Ecto neural progenitor cell (in vitro differentiated cells): Measurements from ENCODE around the gene HLX.

ENCODE experiments used
- DNase-seq: peaks from one replicate; pipeline ENCODE4 v3.0.0-alpha.2; 2018; ENCODE audit warnings: low spot score

The HLX gene

DNA sequence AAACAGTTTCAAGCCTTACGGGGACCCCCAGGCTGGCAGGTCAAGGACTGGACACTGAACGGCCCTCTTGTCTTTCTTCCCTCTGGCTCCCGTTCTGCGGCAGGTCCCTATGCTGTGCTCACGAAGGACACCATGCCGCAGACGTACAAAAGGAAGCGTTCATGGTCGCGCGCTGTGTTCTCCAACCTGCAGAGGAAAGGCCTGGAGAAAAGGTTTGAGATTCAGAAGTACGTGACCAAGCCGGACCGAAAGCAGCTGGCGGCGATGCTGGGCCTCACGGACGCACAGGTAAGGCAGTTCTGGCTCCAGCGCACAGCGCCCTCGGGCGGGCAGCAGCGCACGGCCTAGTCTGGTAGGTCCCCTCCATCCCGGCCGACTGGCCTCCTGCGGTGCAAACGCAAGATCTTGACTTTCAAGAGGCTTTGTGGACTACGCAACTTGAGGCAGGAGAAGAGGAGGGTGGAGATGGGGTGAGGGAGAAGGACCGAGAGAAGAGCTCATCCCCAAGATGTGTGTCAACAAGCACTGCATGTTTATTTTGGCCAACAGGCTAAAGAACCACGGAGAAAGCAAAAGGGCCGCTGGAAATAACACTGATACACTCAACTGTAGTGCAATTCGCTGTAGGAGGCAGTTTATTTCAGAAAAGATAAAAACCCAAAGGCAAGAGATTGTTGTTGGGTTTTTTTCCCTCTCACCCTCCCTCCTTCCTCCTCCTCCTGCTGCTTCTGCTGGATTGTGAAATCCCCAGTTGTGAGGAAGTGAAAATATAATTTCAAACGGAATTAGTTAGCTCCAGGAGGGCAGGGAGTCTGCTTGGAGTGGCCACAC lies 3.0 kb downstream of the HLX start:
- DNase-seq = peak; percentile 75

DNA sequence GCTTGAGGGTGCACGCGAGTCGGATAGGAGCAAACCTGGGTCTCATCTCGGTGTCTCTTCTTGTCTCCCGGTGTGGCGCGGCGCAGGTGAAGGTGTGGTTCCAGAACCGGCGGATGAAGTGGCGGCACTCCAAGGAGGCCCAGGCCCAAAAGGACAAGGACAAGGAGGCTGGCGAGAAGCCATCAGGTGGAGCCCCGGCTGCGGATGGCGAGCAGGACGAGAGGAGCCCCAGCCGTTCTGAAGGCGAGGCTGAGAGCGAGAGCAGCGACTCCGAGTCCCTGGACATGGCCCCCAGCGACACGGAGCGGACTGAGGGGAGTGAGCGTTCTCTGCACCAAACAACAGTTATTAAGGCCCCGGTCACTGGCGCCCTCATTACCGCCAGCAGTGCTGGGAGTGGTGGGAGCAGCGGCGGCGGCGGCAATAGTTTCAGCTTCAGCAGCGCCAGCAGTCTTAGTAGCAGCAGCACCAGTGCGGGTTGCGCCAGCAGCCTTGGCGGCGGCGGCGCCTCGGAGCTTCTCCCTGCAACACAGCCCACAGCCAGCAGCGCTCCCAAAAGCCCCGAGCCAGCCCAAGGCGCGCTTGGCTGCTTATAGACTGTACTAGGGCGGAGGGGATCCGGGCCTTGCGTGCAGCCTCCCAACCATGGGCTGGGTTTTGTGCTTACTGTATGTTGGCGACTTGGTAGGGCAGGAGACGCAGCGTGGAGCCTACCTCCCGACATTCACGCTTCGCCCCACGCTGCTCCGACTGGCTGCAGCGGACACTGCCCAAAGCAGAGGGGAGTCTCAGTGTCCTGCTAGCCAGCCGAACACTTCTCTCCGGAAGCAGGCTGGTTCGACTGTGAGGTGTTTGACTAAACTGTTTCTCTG lies 5.1 kb downstream of the HLX start:
- DNase-seq = peak; percentile 82

DNA sequence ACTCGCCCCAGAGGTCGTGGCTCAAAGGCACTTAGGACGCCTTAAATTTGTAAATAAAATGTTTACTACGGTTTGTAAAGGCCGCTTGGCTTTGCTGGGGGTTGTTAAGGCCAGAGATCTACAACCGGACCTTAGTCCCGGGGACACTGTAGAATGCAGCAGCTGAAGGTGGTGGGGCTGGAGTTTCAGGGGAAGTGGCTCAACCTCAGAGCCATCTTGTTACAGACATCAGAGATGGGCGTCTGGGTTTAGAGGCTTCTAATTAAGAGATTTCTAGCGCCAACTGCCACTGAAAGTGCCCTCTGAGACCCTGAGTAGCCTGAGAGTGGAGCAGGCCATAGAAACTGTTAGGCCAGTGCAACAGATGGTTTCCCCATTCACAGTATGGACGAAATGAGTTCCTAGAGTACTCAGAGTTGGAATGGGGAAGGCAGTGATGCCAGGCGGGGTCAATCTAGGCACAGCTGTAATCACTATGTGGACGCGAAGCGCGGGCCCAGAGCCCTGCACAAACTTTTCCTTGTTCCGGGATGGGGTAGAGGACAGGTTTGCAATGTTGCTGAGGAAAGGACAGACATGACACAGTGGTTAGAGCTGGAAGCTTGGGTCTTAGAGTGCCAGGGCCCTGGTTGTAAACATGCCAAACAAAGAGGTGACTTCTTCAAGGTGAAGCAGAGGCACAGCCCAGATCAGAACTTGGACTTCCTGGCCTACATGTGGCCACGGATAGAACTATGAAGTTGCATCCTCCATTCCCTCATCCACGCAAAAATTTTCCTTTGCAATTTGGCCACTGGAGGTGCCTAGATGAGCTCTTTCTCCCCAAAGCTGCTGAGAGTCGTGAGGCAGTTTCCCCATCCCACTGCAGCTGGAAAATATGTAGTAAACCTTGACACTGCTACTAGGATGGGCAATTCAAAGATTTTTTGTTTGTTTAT lies 6.0 kb downstream of the HLX start:
- peak; percentile 45 for DNase-seq

DNA sequence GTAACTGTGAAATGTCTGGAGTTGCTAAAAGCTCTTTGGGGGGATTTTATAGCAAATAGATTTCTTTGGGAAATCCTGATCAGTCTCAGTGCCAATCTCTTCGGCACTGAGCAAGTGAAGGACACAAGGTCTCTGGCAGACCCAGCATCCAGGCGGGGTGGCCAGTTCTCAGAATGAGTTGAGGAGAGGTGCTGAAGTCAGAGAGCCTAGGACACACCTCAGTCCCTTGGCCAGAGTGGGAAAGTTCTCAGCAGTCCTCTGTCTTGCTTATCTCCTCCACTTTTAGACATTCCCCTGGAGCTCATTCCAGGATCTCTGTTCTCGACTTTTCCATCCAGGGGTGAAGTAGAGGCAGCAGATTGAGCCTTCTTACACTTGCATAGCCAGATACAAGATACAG lies 6.7 kb downstream of the HLX start:
- peak; percentile 30 for DNase-seq

DNA sequence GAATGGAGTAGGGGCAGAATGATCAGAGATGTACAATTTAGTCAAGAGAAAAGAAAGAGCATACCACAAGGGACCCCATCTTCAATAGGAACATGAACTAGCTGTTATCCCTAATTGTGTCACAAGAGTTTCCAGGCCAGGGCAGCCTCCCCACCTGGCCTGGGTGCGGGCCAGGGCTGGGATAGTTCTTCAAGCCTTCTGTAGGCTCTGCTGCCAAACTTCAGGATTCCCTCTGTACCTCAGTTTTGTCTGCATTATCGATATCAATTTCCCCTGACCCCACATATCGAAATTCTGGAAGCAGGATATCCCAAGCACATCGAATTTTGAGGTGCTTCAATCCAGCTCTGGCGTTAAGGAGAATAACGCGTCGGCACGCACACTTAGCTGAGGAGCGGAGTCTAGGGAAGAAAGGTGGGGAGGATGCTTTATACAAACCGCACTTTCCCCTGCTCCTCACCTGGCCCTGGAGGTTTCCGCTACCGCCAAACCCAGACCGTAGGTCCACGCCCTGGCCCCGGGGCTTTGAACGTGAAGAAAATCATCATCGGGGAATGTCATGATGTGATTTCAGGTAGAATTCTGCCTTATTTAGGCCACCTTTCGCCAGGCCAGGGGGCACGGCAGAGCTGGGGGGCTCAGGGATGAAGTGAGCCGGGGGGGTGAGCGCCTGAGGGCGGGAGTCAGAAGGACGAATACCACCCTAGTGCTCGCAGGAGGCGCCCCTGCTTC lies 7.4 kb downstream of the HLX start:
- DNase-seq = peak; percentile 30

DNA sequence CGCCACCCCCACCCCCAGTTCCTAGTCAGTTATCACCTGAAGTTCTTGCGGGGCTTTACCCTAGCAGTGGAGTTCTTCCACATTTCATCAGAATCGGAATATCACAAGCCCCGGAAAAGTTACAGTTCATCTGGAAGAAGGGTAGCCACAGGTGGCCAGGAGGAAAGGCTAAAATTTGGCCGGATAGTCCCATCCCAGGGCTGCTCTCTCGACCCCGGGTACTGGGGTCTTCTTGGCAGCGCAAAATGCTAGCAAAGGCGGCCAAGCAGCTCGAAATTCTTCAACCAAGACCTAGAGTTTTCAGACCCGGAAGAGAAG lies 7.9 kb downstream of the HLX start:
- DNase-seq = no peak

DNA sequence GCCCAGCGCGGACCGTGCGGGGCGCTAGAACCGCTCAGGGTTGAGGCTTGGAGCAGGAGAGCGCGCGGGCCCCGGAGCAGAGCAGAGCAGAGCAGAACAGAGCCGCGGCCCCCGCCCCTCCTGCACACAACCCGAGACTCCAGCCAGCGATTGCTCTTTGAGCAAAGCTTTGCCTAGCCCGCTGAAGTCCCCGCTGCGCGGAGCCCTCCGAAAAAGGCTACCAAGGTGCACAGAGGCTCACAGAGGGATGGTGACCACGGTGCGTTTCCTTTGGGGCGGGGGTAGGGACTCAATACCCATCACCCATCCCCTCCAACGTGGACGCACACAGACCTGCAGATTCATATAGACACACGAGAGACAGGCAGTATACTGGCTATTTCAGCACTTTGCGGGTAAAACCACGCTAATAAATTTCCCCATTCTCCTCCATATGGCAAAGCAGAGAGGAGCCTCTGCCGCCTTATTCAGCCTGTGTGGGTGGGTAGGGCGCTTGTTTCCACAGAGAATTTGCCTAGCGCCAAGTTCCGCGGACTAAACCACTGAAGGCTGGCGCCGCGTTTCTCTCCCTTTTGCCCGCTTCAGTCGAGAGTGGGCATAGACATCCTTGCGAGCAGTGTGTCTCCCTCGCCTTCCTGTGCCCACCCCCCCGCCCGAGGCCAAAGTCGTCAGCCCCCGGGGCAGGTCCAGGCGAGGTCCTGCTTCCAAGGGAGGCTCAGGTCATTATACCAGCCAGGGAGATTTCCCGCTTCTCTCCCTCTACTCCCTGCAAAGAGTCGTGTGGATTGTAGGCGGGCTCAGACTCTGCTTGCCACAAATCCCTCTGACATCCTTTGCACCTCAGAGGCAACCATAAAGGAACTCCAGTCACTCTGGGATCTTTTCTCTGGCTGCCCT lies 8.5 kb downstream of the HLX start:
- peak; percentile 62 for DNase-seq

DNA sequence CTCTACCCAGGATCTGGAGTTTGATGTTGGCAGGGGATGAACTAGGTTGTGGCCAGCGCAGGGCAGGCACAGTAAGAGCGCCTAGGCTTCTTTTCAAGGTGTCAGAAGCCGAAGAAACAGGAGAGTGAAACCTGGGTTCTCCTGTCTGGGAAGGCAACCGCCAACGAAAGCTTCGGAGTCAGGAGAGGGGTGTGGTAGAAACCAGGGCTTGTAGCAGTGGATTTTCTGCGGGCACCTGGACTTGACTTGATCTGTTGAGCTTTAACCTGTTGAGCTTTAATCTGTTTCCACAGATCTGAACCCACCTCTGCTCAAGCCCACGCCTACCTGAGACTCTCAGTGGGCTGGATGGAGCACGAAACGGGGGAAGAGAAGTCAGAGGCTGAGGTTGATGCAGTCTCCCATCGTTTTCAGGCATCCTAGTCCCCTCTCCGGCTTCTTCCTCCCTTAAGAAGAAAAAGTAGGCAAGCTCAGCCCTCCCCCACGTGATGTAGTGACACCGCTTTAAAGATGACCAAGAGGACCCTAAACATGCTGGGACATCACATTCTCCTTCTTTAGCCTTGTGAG lies 9.3 kb downstream of the HLX start:
- DNase-seq = peak; percentile 49

DNA sequence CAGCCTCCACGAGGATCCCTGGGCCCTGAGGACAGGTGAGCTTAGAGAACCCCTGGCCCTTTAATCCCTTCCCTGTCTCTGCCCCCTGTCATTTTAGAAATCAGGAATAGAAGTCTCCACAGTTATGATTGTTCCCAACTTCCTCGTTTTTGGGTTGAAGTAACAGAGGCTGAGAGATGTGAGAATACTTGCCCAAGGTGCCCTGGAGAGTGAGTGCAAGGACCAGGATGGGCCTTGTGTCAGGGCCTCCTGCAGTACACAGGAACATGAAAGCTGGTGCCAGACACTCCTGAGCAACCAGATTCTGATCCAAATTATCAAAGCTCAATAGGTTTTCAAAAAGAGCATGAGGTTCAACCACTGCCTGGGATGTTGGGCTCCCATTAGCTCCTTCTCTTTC lies 10.1 kb downstream of the HLX start:
- DNase-seq = no peak

DNA sequence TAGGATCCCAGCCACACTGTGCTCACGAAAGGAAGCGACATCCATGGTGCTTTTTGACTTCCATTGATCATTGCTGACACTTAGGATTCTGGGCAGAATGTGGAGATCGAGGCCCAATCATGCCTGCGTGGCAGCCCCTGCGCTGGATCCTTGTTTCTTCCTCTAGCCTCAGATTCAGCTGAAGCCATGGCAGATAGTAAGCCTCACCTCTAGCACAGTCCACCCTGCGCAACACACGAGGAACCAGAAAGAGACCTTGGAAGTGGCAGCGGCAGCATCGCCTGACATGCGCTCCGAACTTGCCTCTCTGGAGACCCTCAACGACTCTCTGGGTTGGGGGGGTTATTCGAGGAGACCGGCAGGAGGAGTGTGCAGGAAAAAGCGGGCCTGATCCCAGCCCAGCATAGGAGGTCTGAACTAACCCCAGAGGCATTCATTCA lies 10.6 kb downstream of the HLX start:
- DNase-seq = no peak

DNA sequence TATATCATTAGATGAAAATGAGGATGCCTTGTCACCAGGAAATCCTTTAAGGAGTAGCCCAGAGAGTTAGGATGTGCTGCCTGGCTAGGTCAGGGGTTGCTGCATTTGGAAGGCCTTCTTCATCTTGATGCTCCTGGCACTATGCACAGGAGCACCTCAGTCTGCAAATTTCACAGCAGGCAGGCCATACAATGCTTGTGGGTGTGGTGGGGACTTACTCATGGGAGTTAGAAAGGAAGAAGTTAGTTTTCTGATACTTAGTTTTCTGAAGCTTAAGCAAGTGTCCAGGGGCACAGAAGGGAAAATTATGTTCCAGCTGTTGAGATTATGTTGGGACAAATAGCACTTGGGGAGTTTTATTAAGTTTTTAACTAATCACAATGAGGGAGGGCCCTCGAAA lies 11.4 kb downstream of the HLX start:
- DNase-seq = no peak

DNA sequence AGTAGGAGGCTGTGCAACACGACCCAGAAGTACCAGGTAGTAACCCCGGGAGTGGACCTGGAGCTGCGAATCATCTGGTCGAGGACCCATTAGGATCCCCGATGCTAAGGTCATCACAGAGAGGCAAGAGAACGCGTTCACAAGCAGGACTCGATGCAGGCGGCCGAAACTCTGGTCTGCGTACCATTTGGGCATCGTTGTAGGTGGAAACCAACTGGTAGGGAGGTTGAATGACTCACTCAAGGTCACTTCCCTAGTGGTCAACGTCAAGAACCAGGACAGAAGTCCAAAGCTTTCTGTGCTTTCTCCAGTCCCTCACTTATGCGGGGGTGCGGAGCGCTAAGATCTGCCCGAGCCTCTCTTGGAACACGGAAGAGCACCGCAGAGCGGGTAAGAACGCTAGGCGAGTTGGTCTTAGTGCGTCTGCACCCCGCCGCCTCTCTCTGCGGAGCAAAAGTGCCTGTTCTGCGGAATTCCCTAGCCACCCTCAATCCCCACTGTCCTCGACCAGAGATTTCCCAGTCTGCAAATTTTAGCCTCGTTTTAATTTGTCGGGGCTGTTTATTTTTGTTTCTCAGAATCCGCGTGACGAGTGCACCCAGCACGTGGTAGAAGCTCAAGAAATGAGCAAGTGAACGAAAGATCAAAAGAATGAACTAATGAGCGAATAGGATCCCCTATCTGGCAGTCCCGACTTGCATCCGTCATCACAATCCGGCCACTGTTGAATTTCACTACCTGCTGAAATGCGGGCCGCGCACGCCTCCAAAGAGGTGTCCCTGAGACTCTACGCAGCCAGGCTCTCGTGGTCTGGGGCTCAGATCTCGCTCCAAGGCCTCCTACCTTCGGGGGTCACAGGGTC lies 12.2 kb downstream of the HLX start:
- DNase-seq = no peak

DNA sequence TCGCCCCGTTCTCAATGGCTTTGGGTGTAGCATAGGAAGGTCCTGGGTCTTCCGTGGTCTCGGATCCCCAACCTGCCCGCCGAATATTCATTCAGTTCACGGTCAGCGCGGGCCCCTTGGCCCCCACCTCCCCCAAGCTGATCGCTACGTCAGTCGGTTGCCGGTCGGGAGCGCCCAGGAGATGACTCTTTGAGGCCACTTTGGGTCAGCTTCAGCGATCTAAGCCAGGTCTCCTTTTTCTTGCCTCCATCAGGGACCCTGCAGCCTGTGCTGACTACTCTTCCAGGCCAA lies 12.8 kb downstream of the HLX start:
- DNase-seq = no peak

DNA sequence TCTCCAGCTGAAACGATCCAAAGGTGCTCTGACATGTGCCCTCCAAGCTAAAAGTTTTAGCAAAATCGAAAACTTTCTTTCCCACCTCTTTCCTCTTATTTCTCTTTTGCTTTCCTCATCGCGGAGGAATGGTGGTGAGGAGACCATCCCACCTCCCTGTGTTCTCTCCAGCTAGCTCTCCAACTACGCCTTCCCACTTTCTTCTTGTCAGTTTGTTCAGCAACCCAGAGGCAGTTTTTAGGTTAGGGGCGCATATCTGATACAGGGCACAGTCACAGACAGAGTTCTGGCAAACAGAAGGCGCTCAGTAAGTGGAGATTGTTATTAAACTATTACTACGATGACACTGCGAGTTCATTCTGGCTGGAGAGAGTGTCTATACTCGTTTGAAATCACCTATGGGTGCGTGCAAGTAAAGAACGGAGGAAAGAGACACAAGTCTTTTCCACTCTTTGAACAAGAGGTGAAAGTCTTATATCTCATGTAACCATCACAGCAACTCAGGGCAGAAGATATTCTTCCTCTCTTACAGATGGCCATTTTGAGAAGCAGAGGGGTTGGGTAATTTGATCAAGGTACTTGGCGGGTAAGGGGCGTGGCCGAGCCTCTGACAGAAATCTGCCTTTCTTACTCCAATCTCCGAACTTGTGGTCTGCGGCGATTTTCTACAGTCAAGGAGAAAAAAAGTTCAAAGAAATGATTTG lies 13.9 kb downstream of the HLX start:
- DNase-seq = no peak

DNA sequence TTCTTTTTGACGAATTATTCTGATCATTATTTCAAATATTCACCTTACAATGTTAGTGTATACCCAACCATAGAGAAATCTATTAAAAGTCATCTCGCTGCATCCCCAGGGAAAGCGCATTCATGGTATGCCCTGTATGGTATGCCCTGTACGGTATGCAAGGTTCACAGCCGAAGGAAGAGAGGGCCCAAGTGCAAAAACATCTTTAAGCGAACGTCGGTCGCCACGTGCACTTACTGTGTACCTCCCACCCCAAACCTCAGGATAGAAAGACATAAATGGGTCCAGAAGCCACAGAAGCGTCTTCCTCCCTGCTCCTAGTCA lies 14.4 kb downstream of the HLX start:
- DNase-seq = no peak

DNA sequence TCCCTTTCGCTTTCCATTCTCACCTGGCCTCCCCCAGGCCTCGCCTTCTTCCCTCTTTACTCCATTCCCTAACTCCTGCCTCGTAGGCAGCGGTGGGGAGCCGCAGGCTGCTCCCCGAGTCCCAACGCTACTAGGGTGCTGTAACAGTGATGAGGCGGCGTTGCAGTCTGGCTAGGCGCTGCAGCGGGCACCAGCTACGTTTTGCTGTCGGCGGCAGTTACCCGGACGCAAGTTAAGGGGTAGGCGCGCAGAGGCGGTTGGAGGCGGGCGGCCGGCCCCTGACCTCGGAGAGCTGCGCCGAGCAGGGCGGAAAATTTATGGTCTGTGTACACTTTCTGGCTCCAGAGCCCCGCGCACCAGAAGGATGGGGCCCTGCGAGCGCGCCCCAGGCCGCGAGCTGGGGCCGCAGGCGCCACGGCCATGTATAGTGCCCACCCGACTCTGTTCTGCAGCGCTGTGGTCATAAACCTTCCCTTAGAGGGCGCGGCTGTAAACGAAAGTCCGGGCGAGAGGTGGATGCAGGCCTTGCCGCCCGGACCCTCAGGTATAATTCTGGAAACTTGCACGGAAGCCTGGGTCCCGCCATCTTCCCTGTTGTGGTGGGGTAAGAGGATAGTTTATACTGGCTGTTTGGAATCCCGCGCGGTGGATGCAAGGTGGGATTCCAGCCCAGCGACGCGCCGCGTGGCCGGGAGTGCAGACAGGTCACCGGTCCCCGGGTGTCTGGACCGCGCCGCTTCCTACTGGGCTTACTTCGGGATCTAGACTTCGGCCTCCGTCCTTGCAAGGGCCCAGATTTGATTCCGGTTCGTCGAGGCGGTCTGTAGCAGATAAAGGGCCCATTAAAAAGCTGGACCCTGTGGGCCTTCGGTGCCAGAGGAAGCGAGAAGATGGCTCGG lies 15.0 kb downstream of the HLX start:
- DNase-seq = no peak

DNA sequence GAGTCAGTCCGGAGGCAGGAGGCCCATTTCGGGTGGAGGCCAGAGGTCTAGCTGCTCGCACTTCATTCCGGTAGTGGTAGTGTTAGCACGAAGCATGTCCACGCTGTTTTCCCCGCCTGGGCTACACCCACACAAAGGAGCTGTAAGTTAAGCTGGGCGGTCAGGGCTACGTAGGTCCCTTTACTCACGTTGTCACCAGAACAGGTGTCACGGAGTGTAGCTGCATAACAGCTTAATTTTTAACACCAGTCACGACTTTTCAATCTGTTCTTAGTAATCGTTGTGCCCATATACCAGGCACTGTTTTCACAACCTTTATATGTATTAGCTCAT lies 15.6 kb downstream of the HLX start:
- no peak for DNase-seq

DNA sequence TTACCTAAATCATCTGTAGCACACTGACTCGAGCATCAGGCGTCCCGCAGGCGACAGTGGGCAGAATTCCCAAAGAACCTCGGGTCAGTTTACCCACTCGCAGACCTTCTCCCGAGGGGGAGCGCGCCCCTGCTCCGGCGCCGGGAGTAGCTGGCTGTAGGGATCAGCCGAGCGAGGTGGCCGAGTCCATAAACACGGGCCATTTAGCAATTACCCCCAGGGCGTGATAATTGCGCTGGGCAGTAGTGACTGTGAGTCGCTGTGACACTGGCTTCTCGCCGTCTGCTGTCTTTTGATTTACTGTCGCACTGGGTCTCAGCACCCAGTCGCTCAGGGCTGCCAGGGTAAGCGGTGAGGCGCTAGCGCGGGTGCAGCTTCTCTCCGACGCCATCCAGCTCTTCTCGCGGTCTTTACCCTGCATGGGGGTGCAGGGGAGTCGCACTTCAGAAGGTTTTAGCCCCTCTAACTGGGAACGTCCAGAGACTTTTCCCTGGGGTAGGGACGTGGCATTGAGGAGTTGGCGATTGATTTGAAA lies 16.2 kb downstream of the HLX start:
- no peak for DNase-seq
